SK-N-SH (cell line): ENCODE results near the gene TMCO5A. TPM values are rescaled to one million over a fixed set of nuclear protein-coding genes. Genes with fewer than 3 reads are reported as not detected.

ENCODE experiments used
- CTCF ChIA-PET: fragments of 300-600, 350-600 bp; formaldehyde crosslinking; extraction: SDS; loops from one replicate; lab custom pipeline; 2021; lab: Yijun Ruan, JAX
- POLR2A ChIA-PET: fragments of 350-600 bp; sonication (Branson Sonifier 250); formaldehyde crosslinking; extraction: SDS; loops from one replicate; lab custom pipeline; 2020; ENCODE audit warnings: antibody characterized with exemption, inconsistent platforms; lab: Yijun Ruan, JAX
- DNase-seq: peaks from one replicate; pipeline ENCODE4 v3.0.0; 2012
- H2AFZ ChIP-seq: fragments of 200-600 bp; sonication (generic); 2 replicates; pipeline ENCODE4 v1.8.1; 2016; ENCODE audit warnings: antibody characterized with exemption, mild to moderate bottlenecking, low read depth
- H3F3A ChIP-seq: fragments of 200-600 bp; sonication (generic); replicated peaks from 2 replicates; pipeline ENCODE3; 2016; ENCODE audit warnings: antibody characterized with exemption, mild to moderate bottlenecking; ENCODE audit not compliant: insufficient read depth
- H3K27ac ChIP-seq, 2 experiments: fragments of 200-500 bp in 1 of 2; fragments of 200-600 bp in 1 of 2; sonication (Bioruptor generic) in 1 of 2; sonication (generic), shearing (Covaris generic) in 1 of 2; 2 replicates each; pipeline versions ENCODE4 v1.5.1 to v1.6.1; 2014 to 2016; ENCODE audit warnings: low read depth in 2 of 2, inconsistent platforms in 1 of 2, low read length in 1 of 2, mild to moderate bottlenecking in 1 of 2, mixed read lengths in 1 of 2
- H3K27me3 ChIP-seq: fragments of 200-600 bp; sonication (generic), shearing (Covaris generic); 2 replicates; pipeline ENCODE4 v1.6.1; 2016; ENCODE audit warnings: mixed run types; ENCODE audit not compliant: insufficient read depth
- H3K36me3 ChIP-seq, 2 experiments: fragments of 200-500 bp in 1 of 2; fragments of 200-600 bp in 1 of 2; sonication (Bioruptor generic) in 1 of 2; sonication (generic) in 1 of 2; replicated peaks in 1 of 2; 2 replicates each; pipeline versions ENCODE3 to v1.5.1; 2014 to 2016; ENCODE audit warnings: low read length in 1 of 2, mild to moderate bottlenecking in 1 of 2; ENCODE audit not compliant: insufficient read depth in 2 of 2, control insufficient read depth in 1 of 2
- H3K4me1 ChIP-seq, 2 experiments: fragments of 200-500 bp in 1 of 2; fragments of 200-600 bp in 1 of 2; sonication (Bioruptor generic) in 1 of 2; sonication (generic), shearing (Covaris generic) in 1 of 2; 2 replicates each; pipeline versions ENCODE4 v1.5.1 to v1.6.1; 2014 to 2016; ENCODE audit warnings: low read depth in 1 of 2, low read length in 1 of 2, mixed run types in 1 of 2; ENCODE audit not compliant: insufficient read depth in 2 of 2, control insufficient read depth in 1 of 2
- H3K4me2 ChIP-seq: fragments of 200-600 bp; sonication (generic), shearing (Covaris generic); 2 replicates; pipeline ENCODE4 v1.6.1; 2017; ENCODE audit warnings: mixed run types
- H3K4me3 ChIP-seq, 2 experiments: fragments of 200-500 bp in 1 of 2; fragments of 200-600 bp in 1 of 2; sonication (Bioruptor generic) in 1 of 2; sonication (generic), shearing (Covaris generic) in 1 of 2; 2 replicates each; pipeline versions ENCODE4 v1.5.1 to v1.8.1; 2014 to 2016; ENCODE audit warnings: low read depth in 2 of 2, inconsistent platforms in 1 of 2, low read length in 1 of 2, mild to moderate bottlenecking in 1 of 2, mixed read lengths in 1 of 2, moderate library complexity in 1 of 2
- H3K79me2 ChIP-seq: fragments of 200-600 bp; sonication (generic); 2 replicates; pipeline ENCODE4 v1.8.1; 2017; ENCODE audit warnings: mild to moderate bottlenecking; ENCODE audit not compliant: insufficient read depth
- H3K9ac ChIP-seq: fragments of 200-600 bp; sonication (generic); 2 replicates; pipeline ENCODE4 v1.6.1; 2017; ENCODE audit warnings: mixed run types
- H3K9me2 ChIP-seq: fragments of 200-600 bp; sonication (generic); 2 replicates; pipeline ENCODE4 v1.6.1; 2017; ENCODE audit warnings: mixed run types
- H3K9me3 ChIP-seq: fragments of 200-600 bp; sonication (generic); 2 replicates; pipeline ENCODE4 v1.6.1; 2017; ENCODE audit warnings: mixed run types, mild to moderate bottlenecking, moderate library complexity
- H4K20me1 ChIP-seq: fragments of 200-600 bp; sonication (generic); 2 replicates; pipeline ENCODE4 v1.6.1; 2017; ENCODE audit warnings: mild to moderate bottlenecking, mixed run types; ENCODE audit not compliant: insufficient read depth
- ELF1 ChIP-seq: IDR thresholded peaks from 2 replicates; pipeline ENCODE4 v1.4.0; 2012
- FOSL2 ChIP-seq: IDR thresholded peaks from 2 replicates; pipeline ENCODE4 v1.4.0; 2012; ENCODE audit warnings: low read depth, mild to moderate bottlenecking, moderate library complexity, borderline replicate concordance
- FOXJ3 ChIP-seq: sonication (generic); formaldehyde crosslinking; IDR thresholded peaks from 2 replicates; pipeline ENCODE4 v1.5.1; 2020; ENCODE audit warnings: mild to moderate bottlenecking, missing genetic modification reagents
- FOXM1 ChIP-seq: IDR thresholded peaks from 2 replicates; pipeline ENCODE4 v1.4.0; 2012; ENCODE audit warnings: low read depth, mild to moderate bottlenecking
- GATA2 ChIP-seq: sonication (generic); formaldehyde crosslinking; IDR thresholded peaks from 2 replicates; pipeline ENCODE4 v1.5.0; 2020; ENCODE audit warnings: mild to moderate bottlenecking, missing genetic modification reagents
- MXI1 ChIP-seq: IDR thresholded peaks from 2 replicates; pipeline ENCODE4 v1.6.1; 2012; ENCODE audit warnings: mild to moderate bottlenecking, low read depth, low read length, improper control_type of control experiment
- NFIC ChIP-seq: IDR thresholded peaks from 2 replicates; pipeline ENCODE4 v1.4.0; 2012; ENCODE audit warnings: borderline replicate concordance
- PBX3 ChIP-seq: IDR thresholded peaks from 2 replicates; pipeline ENCODE4; 2012
- REST ChIP-seq: IDR thresholded peaks from 2 replicates; pipeline ENCODE4 v1.6.1; 2012; ENCODE audit warnings: mild to moderate bottlenecking, low read depth, low read length, moderate library complexity
- RXRA ChIP-seq: IDR thresholded peaks from 2 replicates; pipeline ENCODE4 v1.4.0; 2012; ENCODE audit warnings: low read depth, mild to moderate bottlenecking, borderline replicate concordance
- USF2 ChIP-seq: fragments of 150-350 bp; IDR thresholded peaks from 2 replicates; pipeline ENCODE4 v1.6.1; 2017; ENCODE audit warnings: antibody characterized with exemption, low read length, low read depth, borderline replicate concordance
- YY1 ChIP-seq: IDR thresholded peaks from 2 replicates; pipeline ENCODE4 v1.4.0; 2012; ENCODE audit warnings: low read depth, mild to moderate bottlenecking
- WGBS: methylation state at CpG from one replicate; pipeline ENCODE4 v1.1.6; 2017; ENCODE audit warnings: low lambda C conversion rate; 5-methylcytosine and 5-hydroxymethylcytosine counted together
- polyA plus RNA-seq, 3 experiments: library from polyadenylated mRNA; depleted of rRNA; stranded (reverse); fragments of >200 nt; gene quantifications; 2 replicates each; pipeline ENCODE4 v1.2.3, GENCODE V29; 2012
- TF ChIP-seq, protein P1 (sequence below): fragments of 150-350 bp; IDR thresholded peaks from 2 replicates; pipeline ENCODE4 v1.6.1; 2016; ENCODE audit warnings: mild to moderate bottlenecking, low read depth, low read length
- TF ChIP-seq, protein P2 (sequence below): IDR thresholded peaks from 2 replicates; pipeline ENCODE4 v1.4.0; 2012; ENCODE audit warnings: low read depth
- TF ChIP-seq, protein P3 (sequence below): IDR thresholded peaks from 2 replicates; pipeline ENCODE4 v1.4.0; 2012; ENCODE audit warnings: low read depth, borderline replicate concordance

TMCO5A gene
- polyA plus RNA-seq (2012; rRNA removed), result not detected in 2 replicates
- polyA plus RNA-seq (2012; cell fraction: cytosol; rRNA removed), result not detected in 2 replicates
- not detected in 2 replicates for polyA plus RNA-seq (2012; cell fraction: nucleus; rRNA removed)

DNA sequence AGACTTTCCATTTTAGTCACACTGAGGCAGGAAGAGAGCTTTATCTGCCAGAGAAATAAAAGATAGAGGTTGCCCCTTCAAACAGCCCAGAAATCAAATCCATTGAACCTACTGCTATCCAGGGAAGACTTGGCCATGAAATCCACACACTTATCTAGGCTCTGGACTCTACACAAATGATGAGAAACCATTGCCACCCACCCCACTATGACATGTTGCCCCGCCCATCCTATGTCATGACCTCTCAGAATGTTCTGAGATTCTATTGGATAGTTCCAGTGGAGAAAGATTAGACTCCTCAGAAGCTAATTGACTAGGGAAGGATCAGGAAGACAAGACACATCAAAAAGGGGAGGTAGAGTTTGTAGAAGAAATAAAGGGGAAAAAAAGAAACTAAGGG is at the start of gene TMCO5A:
Gene TMCO5A, plus strand, starts transcription at position 301 of the 400 bp plus-strand sequence. CDS start 1,684 bp downstream, outside the sequence.
- ChIA-PET POLR2A (no interaction called here), CTCF (interaction anchor here (1.2 kb wide), 1 partner anchor 61 kb away, joined by 3 read pairs; no protein-coding TSS in a partner anchor)
- no peaks in the 10 kb centered on the region for H3K9me3 ChIP-seq
- H3K27ac ChIP-seq, result no peak within 1 kb of the TSS
- DNase-seq, result no peak
- H2AFZ ChIP-seq, result no peak within 1 kb of the TSS
- no peak within 1 kb of the TSS for H3K9ac ChIP-seq
- no peaks in the 10 kb centered on the region for H3K79me2 ChIP-seq
- no peak within 1 kb of the TSS for H3K4me2 ChIP-seq
- H3K4me1 ChIP-seq, result no peaks in the 10 kb centered on the region
- H3F3A ChIP-seq, result no peaks in the 10 kb centered on the region
- 21% methylated on average over 1 of the region's 1 CpG for WGBS
- H3K27me3 ChIP-seq, result no peaks in the 10 kb centered on the region
- H3K4me3 ChIP-seq, result no peak within 1 kb of the TSS
- TF ChIP-seq FOXJ3 (CRISPR knock-in tag), result no peak
- no peak for TF ChIP-seq FOSL2
- no peak for TF ChIP-seq RXRA
- TF ChIP-seq, protein P1, sequence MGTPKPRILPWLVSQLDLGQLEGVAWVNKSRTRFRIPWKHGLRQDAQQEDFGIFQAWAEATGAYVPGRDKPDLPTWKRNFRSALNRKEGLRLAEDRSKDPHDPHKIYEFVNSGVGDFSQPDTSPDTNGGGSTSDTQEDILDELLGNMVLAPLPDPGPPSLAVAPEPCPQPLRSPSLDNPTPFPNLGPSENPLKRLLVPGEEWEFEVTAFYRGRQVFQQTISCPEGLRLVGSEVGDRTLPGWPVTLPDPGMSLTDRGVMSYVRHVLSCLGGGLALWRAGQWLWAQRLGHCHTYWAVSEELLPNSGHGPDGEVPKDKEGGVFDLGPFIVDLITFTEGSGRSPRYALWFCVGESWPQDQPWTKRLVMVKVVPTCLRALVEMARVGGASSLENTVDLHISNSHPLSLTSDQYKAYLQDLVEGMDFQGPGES, result no peak
- TF ChIP-seq PBX3, result no peak
- no peak for TF ChIP-seq YY1
- TF ChIP-seq, protein P2, sequence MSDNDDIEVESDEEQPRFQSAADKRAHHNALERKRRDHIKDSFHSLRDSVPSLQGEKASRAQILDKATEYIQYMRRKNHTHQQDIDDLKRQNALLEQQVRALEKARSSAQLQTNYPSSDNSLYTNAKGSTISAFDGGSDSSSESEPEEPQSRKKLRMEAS, result no peak
- no peak for TF ChIP-seq NFIC
- TF ChIP-seq, protein P3, sequence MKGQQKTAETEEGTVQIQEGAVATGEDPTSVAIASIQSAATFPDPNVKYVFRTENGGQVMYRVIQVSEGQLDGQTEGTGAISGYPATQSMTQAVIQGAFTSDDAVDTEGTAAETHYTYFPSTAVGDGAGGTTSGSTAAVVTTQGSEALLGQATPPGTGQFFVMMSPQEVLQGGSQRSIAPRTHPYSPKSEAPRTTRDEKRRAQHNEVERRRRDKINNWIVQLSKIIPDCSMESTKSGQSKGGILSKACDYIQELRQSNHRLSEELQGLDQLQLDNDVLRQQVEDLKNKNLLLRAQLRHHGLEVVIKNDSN, result no peak
- no peak for TF ChIP-seq FOXM1
- no peak for TF ChIP-seq ELF1
- no peak for TF ChIP-seq REST
- TF ChIP-seq USF2, result no peak
- TF ChIP-seq MXI1, result no peak
- no peak for TF ChIP-seq GATA2 (CRISPR knock-in tag)
- no peaks in the 10 kb centered on the region for H3K36me3 ChIP-seq
- no peaks in the 10 kb centered on the region for H4K20me1 ChIP-seq
- no peaks in the 10 kb centered on the region for H3K9me2 ChIP-seq
